ENCODE data around the gene ELOF1.

DNA sequence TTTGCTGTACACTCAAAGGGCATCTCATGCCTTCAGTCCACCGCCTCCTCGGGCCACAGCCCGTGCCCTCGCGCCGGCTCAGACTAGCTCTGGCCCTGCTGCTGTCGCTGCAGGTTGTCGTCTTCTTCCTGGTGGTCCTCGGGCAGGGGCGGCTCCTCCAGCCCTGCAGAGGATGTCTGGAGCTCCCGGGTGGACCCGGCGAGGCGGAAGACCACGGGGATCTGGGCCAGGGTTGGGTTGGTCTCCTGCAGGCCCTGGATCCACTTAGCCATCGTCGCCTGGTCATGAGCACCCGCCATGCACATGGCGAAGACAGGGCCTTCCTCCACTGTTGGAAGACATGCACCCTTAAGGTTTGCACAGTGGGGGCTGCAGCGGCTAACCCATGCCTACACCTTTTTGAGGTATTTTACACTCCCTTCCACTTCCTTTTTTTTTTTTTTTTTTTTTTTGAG lies 52.9 kb downstream of the ELOF1 start:
- TF ChIP-seq, protein P1, sequence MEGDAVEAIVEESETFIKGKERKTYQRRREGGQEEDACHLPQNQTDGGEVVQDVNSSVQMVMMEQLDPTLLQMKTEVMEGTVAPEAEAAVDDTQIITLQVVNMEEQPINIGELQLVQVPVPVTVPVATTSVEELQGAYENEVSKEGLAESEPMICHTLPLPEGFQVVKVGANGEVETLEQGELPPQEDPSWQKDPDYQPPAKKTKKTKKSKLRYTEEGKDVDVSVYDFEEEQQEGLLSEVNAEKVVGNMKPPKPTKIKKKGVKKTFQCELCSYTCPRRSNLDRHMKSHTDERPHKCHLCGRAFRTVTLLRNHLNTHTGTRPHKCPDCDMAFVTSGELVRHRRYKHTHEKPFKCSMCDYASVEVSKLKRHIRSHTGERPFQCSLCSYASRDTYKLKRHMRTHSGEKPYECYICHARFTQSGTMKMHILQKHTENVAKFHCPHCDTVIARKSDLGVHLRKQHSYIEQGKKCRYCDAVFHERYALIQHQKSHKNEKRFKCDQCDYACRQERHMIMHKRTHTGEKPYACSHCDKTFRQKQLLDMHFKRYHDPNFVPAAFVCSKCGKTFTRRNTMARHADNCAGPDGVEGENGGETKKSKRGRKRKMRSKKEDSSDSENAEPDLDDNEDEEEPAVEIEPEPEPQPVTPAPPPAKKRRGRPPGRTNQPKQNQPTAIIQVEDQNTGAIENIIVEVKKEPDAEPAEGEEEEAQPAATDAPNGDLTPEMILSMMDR (IDR thresholded peaks at IDR 0.05) = no peak
- no peak for TF ChIP-seq POLR2A (IDR thresholded peaks at IDR 0.05)

Measured in ovary (tissue), 3 donors.